BE2C (cell line): ENCODE data around the gene RAB1B.

ENCODE experiments used
- DNase-seq: peaks from one replicate; pipeline ENCODE4 v3.0.0-alpha.2; 2020
- H3K27me3 ChIP-seq: fragments of 250-450 bp; sonication (Bioruptor Pico); 2 replicates; pipeline ENCODE4 v1.5.1; 2020; ENCODE audit warnings: mild to moderate bottlenecking
- H3K36me3 ChIP-seq: fragments of 250-450 bp; sonication (Bioruptor Pico); 2 replicates; pipeline ENCODE4 v1.5.1; 2020; ENCODE audit warnings: mild to moderate bottlenecking
- H3K4me1 ChIP-seq: fragments of 250-450 bp; sonication (Bioruptor Pico); 2 replicates; pipeline ENCODE4 v1.5.1; 2020
- H3K4me3 ChIP-seq: 2 replicates; pipeline ENCODE4 v1.5.1; 2011; ENCODE audit warnings: low read depth, low read length
- H3K9me3 ChIP-seq: fragments of 250-450 bp; sonication (Bioruptor Pico); 2 replicates; pipeline ENCODE4 v1.5.1; 2020
- CTCF ChIP-seq: IDR thresholded peaks from 2 replicates; pipeline ENCODE4 v1.5.1; 2012; ENCODE audit warnings: mild to moderate bottlenecking, low read depth, low read length

The RAB1B gene

DNA sequence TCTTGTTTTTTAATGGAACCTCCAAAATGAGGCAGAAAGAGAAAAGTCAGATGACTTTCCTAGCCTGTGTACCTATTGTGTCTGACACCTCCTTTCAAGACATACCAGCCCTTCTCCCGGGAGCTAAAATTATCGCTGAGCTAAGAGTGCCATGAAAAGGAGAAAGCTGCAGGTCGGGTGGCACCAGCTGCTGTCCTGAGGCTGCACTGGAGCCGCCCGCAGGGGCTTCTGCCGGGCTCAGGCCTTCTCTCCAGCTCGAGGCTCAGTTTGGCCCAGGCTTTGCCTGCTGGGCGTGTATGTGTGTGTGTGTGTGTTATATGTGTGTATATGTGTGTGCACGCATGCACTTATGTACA lies 27.7 kb upstream of the RAB1B start:
- H3K4me1 ChIP-seq: no peaks in the 10 kb centered on the region
- H3K27me3 ChIP-seq: no peaks in the 10 kb centered on the region
- no peak for DNase-seq
- no peaks in the 10 kb centered on the region for H3K9me3 ChIP-seq
- peaks cover 3% of the 10 kb centered on the region for H3K36me3 ChIP-seq
- H3K4me3 ChIP-seq: no peak overlapping the region
- TF ChIP-seq CTCF: no peak

GRCh38 chr11:66242095-66242765 lies 26.2 kb upstream of the RAB1B start:
- no peak for DNase-seq
- no peaks in the 10 kb centered on the region for H3K9me3 ChIP-seq
- no peaks in the 10 kb centered on the region for H3K4me1 ChIP-seq
- peaks cover 3% of the 10 kb centered on the region for H3K36me3 ChIP-seq
- TF ChIP-seq CTCF: no peak
- no peak overlapping the region for H3K4me3 ChIP-seq
- no peaks in the 10 kb centered on the region for H3K27me3 ChIP-seq

DNA sequence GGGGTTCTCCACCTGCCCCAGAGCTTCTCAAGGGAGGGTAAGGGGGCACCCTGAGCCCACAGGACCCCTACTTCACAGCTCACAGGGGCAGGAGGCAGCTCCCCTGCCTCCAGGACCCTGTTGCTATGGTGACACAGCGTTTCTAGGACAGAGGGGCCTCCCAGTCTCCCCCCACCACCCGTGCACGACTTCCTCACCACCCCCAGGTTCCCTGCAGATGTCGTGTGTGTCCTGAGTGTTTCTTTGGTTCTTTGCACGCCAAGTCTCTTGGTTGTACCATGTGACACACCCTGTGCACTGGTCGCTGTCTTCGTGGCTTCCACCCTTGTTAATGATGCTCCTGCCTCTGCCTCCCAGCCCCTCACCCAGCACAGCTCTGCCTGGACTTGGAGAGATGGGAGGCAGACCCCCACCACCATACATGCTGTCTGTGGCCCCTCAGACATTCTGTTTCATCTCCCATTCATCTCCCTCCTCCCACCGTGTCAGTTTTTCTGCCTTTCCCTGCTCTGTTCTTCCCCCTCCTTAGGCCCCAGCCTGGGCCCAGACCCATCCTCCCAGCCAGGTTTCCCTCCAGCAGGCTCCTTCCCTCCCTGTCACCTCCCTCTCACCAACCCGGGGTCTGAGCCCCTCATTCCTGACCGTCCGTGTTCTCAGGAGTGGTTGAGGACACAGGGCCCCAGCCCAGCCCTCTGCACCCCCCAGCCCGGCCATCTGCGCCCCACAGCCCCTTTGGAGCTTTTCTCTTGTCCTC lies 24.5 kb upstream of the RAB1B start:
- Histone ChIP-seq H3K4me3 (no peak overlapping the region), H3K9me3 (no peaks in the 10 kb centered on the region), H3K4me1 (no peaks in the 10 kb centered on the region), H3K27me3 (no peaks in the 10 kb centered on the region), H3K36me3 (no peaks in the 10 kb centered on the region; the same call in 1 of the 2 replicates)
- no peak for TF ChIP-seq CTCF
- DNase-seq: no peak

GRCh38 chr11:66247295-66247694 lies 21.1 kb upstream of the RAB1B start:
- no peaks in the 10 kb centered on the region for H3K4me1 ChIP-seq
- no peak overlapping the region for H3K4me3 ChIP-seq
- no peaks in the 10 kb centered on the region for H3K9me3 ChIP-seq
- H3K36me3 ChIP-seq: no peaks in the 10 kb centered on the region
- no peak for DNase-seq
- no peaks in the 10 kb centered on the region for H3K27me3 ChIP-seq
- TF ChIP-seq CTCF: no peak

DNA sequence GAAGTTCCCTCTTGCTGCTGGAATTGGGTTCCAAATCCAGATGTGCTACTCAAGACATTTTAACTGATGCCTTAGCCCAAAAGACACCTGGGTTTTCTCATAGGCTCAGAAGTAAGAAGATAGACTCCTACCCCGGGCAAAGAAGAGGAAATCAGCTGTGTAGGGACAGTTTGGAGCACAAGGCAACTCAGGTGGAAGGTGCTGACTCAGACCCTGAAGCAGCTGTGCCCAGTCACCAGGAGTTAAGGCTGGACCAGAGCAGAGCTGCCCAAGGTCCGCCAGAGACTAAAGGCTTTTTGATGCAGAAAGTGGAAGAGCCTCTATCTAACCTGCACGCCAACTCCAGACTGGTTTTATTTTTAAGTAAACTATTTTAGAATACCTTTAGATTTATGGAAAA lies 20.6 kb upstream of the RAB1B start:
- H3K4me1 ChIP-seq: no peaks in the 10 kb centered on the region
- no peak overlapping the region for H3K4me3 ChIP-seq
- no peaks in the 10 kb centered on the region for H3K9me3 ChIP-seq
- DNase-seq: no peak
- H3K27me3 ChIP-seq: no peaks in the 10 kb centered on the region
- H3K36me3 ChIP-seq: no peaks in the 10 kb centered on the region
- TF ChIP-seq CTCF: no peak

DNA sequence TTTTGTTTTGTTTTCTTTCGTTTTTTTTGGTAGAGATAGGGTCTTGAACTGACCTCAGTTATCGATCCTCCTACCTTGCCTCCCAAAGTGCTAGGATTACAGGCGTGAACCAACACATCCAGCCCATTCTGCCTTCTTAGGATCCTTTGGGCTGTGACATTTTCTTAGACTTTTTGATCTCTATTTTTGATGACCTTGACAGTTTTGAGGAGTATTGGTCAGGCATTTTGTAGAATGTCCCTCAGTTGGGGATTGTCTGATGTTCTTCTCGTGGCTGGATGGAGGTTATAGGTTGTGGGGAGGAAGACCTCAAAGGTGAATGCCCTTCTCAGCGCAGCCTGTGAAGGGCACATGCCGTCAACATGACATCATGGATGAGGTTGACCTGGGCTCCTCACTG lies 19.5 kb upstream of the RAB1B start:
- no peaks in the 10 kb centered on the region for H3K36me3 ChIP-seq
- no peak overlapping the region for H3K4me3 ChIP-seq
- no peaks in the 10 kb centered on the region for H3K9me3 ChIP-seq
- H3K4me1 ChIP-seq: no peaks in the 10 kb centered on the region
- DNase-seq: no peak
- TF ChIP-seq CTCF: no peak
- H3K27me3 ChIP-seq: no peaks in the 10 kb centered on the region
